HCT116 (cell line): ENCODE data around the gene SLC66A1. TPM values are rescaled to one million over a fixed set of nuclear protein-coding genes. Genes with fewer than 3 reads are reported as not detected.

Experiments
- ATAC-seq: fragments of 200-7000 bp; cut with Tn5 transposase; 2 replicates; pipeline ENCODE4 v1.9.1; 2020; ENCODE audit warnings: mild to moderate bottlenecking, moderate library complexity
- BruUV-seq: library from RNA; stranded (reverse); fragments of 400-500 nt; replicated peaks from 2 replicates; lab custom pipeline; 2021; lab: Mats Ljungman, UMichigan
- CTCF ChIA-PET: fragments of 300-600 bp; sonication (Branson Sonifier 250); formaldehyde crosslinking; loops from one replicate; lab custom pipeline; 2021; ENCODE audit warnings: antibody characterized with exemption; lab: Charles Lee
- POLR2A ChIA-PET: fragments of 300-600, 350-600 bp; sonication (Branson Sonifier 250); formaldehyde crosslinking; loops from one replicate; lab custom pipeline; 2021; ENCODE audit warnings: antibody characterized with exemption; lab: Charles Lee
- RAD21 ChIA-PET, 2 experiments: fragments of 300-600 bp; sonication (Branson Sonifier 250); formaldehyde crosslinking; loops; one replicate each; lab custom pipeline; 2023; ENCODE audit warnings: low total read pairs in 2 of 2; ENCODE audit not compliant: uncharacterized antibody in 2 of 2, unreplicated experiment in 2 of 2, low non-redundant PET in 1 of 2; lab: Charles Lee
- DNase-seq: peaks from one replicate; pipeline ENCODE4 v3.0.0-alpha.2; 2010; ENCODE audit warnings: low read depth, low spot score
- H2AFZ ChIP-seq: fragments of 200-600 bp; shearing (Covaris generic), sonication (generic); 2 replicates; pipeline ENCODE4 v1.6.1; 2017; ENCODE audit warnings: low read depth, mixed run types, mixed read lengths, antibody characterized with exemption, low read length; ENCODE audit not compliant: poor library complexity, severe bottlenecking
- H3K27ac ChIP-seq: 2 replicates; pipeline ENCODE4 v1.5.1; 2012; ENCODE audit warnings: low read depth, low read length
- H3K27me3 ChIP-seq: fragments of 200-600 bp; sonication (generic); 2 replicates; pipeline ENCODE4 v1.6.1; 2016; ENCODE audit warnings: mixed run types, low read length, mixed read lengths; ENCODE audit not compliant: insufficient read depth
- H3K36me3 ChIP-seq, 2 experiments: fragments of 200-500 bp in 1 of 2; fragments of 200-600 bp in 1 of 2; sonication (Bioruptor generic) in 1 of 2; sonication (generic) in 1 of 2; 2 replicates each; pipeline versions ENCODE4 v1.5.1 to v1.6.1; 2014 to 2016; ENCODE audit warnings: low read length in 2 of 2, inconsistent platforms in 1 of 2, mixed read lengths in 1 of 2, mixed run types in 1 of 2; ENCODE audit not compliant: insufficient read depth in 2 of 2, control insufficient read depth in 1 of 2
- H3K4me1 ChIP-seq, 2 experiments: fragments of 200-600 bp in 1 of 2; sonication (generic) in 1 of 2; 2 replicates each; pipeline versions ENCODE4 v1.5.1 to v1.6.1; 2012 to 2017; ENCODE audit warnings: low read length in 2 of 2, inconsistent platforms in 1 of 2, mild to moderate bottlenecking in 1 of 2, mixed read lengths in 1 of 2, mixed run types in 1 of 2, moderate library complexity in 1 of 2; ENCODE audit not compliant: insufficient read depth in 2 of 2, control insufficient read depth in 1 of 2
- H3K4me2 ChIP-seq: fragments of 200-600 bp; sonication (generic); 2 replicates; pipeline ENCODE4 v1.6.1; 2017; ENCODE audit warnings: mixed run types, low read length, mixed read lengths
- H3K4me3 ChIP-seq, 2 experiments: fragments of 200-600 bp in 1 of 2; sonication (generic) in 1 of 2; replicated peaks in 1 of 2; 2 replicates each; pipeline ENCODE4 v1.5.1; 2011 to 2016; ENCODE audit warnings: low read length in 2 of 2, control low read depth in 1 of 2, low read depth in 1 of 2, mild to moderate bottlenecking in 1 of 2, mixed read lengths in 1 of 2, mixed run types in 1 of 2
- H3K79me2 ChIP-seq: fragments of 200-600 bp; sonication (generic); 2 replicates; pipeline ENCODE4 v1.6.1; 2017; ENCODE audit warnings: mild to moderate bottlenecking, mixed run types, low read length, moderate library complexity, mixed read lengths; ENCODE audit not compliant: insufficient read depth
- H3K9ac ChIP-seq: fragments of 200-600 bp; sonication (generic); 2 replicates; pipeline ENCODE4 v1.6.1; 2016; ENCODE audit warnings: low read length, mixed read lengths
- H3K9me2 ChIP-seq: fragments of 200-600 bp; sonication (generic), shearing (Covaris generic); 2 replicates; pipeline ENCODE4 v1.6.1; 2017; ENCODE audit warnings: mixed run types, mild to moderate bottlenecking, moderate library complexity; ENCODE audit not compliant: insufficient read depth
- H3K9me3 ChIP-seq, 2 experiments: fragments of 200-500 bp in 1 of 2; fragments of 200-600 bp in 1 of 2; sonication (Bioruptor generic) in 1 of 2; sonication (generic) in 1 of 2; 2 replicates each; pipeline ENCODE4 v1.6.1; 2014 to 2017; ENCODE audit warnings: low read length in 2 of 2, mixed read lengths in 2 of 2, inconsistent platforms in 1 of 2, low read depth in 1 of 2, mild to moderate bottlenecking in 1 of 2, mixed run types in 1 of 2, moderate library complexity in 1 of 2; ENCODE audit not compliant: control insufficient read depth in 1 of 2, insufficient read depth in 1 of 2
- H4K20me1 ChIP-seq: fragments of 200-600 bp; sonication (generic), shearing (Covaris generic); 2 replicates; pipeline ENCODE4 v1.6.1; 2017; ENCODE audit warnings: mixed run types, mild to moderate bottlenecking, moderate library complexity; ENCODE audit not compliant: insufficient read depth
- CTCF ChIP-seq, 3 experiments: fragments of 200-600 bp in 1 of 3; sonication (generic) in 1 of 3; IDR thresholded peaks in 2 of 3; conservative IDR thresholded peaks in 1 of 3; 2 replicates each; pipeline ENCODE4 v1.5.1; 2012 to 2017; ENCODE audit warnings: low read depth in 2 of 3, low read length in 2 of 3, antibody characterized with exemption in 1 of 3, borderline replicate concordance in 1 of 3, control low read depth in 1 of 3, mild to moderate bottlenecking in 1 of 3, mixed read lengths in 1 of 3, mixed run types in 1 of 3, moderate library complexity in 1 of 3; ENCODE audit not compliant: insufficient read depth in 1 of 3
- EZH2 ChIP-seq: fragments of 200-600 bp; sonication (generic); IDR thresholded peaks from 2 replicates; pipeline ENCODE4 v1.6.1; 2017; ENCODE audit warnings: antibody characterized with exemption, mixed run types
- EZH2phosphoT487 ChIP-seq: fragments of 200-600 bp; IDR thresholded peaks from 2 replicates; pipeline ENCODE4 v1.6.1; 2018; ENCODE audit warnings: antibody characterized with exemption, borderline replicate concordance
- FOSL1 ChIP-seq: IDR thresholded peaks from 2 replicates; pipeline ENCODE4 v1.6.1; 2012; ENCODE audit warnings: low read depth
- SIN3A ChIP-seq: IDR thresholded peaks from 2 replicates; pipeline ENCODE4 v1.6.1; 2012; ENCODE audit warnings: low read depth
- SP1 ChIP-seq: IDR thresholded peaks from 2 replicates; pipeline ENCODE4 v1.6.1; 2012; ENCODE audit warnings: low read depth
- YY1 ChIP-seq: IDR thresholded peaks from 2 replicates; pipeline ENCODE4 v1.6.1; 2011; ENCODE audit warnings: low read length, low read depth, moderate library complexity, mild to moderate bottlenecking; ENCODE audit not compliant: insufficient replicate concordance; ENCODE audit errors: extremely low read depth
- ZFX ChIP-seq: fragments of 450-650 bp; IDR thresholded peaks from 2 replicates; pipeline ENCODE4 v1.6.1; 2017
- ZNF274 ChIP-seq: fragments of 200-500 bp; sonication (Bioruptor generic); IDR thresholded peaks from 2 replicates; pipeline ENCODE4 v1.6.1; 2014; ENCODE audit warnings: mild to moderate bottlenecking, low read depth, low read length, inconsistent platforms
- intact Hi-C: fragments of 100-400 bp; cut with micrococcal nuclease; formaldehyde crosslinking; loops from 2 replicates; pipeline ENCODE4 v1.10.0; 2022
- total RNA-seq: library from RNA; stranded (reverse); gene quantifications from one replicate; pipeline ENCODE4 v1.2.1, GENCODE V29; 2021; ENCODE audit not compliant: unreplicated experiment
- TF ChIP-seq, protein P1 (sequence below): IDR thresholded peaks from 2 replicates; pipeline ENCODE4 v1.6.1; 2012

The SLC66A1 gene
- total RNA-seq, 1 experiment from 2014 or later: 11.1 TPM

DNA sequence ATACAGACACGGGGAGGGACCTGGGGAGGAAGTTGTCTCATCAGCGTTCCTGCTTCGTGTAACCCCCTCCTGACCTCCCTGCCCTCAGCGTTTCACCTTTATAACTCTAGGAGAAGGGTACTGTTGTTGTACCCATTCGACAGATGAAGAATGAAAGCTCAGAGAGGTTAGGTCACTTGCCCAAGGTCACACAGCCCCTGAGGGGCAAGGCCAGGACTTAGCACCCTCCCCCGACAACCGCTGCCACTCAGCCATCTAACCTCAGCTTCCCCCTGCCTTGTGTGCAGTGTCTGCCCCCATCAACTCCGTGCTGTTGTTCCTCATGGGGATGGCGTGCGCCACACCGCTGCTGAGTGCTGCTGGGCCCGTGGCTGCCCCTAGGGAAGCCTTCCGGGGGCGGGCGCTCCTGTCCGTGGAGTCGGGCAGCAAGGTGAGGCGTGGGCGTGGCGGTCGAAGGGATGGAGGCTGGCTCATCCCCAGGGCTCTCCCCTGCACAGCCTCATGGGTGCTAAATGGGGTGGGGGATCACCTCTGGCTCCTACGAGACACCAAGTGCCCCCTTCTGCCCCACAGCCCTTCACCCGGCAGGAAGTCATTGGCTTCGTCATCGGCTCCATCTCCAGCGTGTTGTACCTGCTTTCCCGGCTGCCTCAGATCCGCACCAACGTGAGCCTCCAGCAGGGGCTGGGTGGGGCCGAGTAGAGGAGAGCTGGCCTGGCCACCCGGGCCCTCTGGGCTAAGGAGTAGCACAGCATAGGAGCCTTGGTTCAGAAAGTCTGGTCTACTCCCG, 14.0 kb downstream of the SLC66A1 start:
- no peak overlapping the region for H3K4me3 ChIP-seq
- no peaks in the 10 kb centered on the region for H3K9me2 ChIP-seq
- H3K9me3 ChIP-seq: no peaks in the 10 kb centered on the region
- intact Hi-C loops: no loop called here
- no peak overlapping the region for H3K27ac ChIP-seq
- H3K4me1 ChIP-seq: no peaks in the 10 kb centered on the region
- H3K9ac ChIP-seq: no peak overlapping the region
- no peaks in the 10 kb centered on the region for H3K27me3 ChIP-seq
- no TSS peak for BruUV-seq
- ATAC-seq (peak; percentile 55; the same call in 1 of the 2 replicates), DNase-seq (no peak)
- H3K36me3 ChIP-seq: no peaks in the 10 kb centered on the region; a peak in 1 of 4 replicates
- no peak overlapping the region for H2AFZ ChIP-seq
- ChIA-PET CTCF (no interaction called here), RAD21 (no interaction called here), POLR2A (no interaction called here)
- H3K79me2 ChIP-seq: no peaks in the 10 kb centered on the region
- TF ChIP-seq CTCF (IDR thresholded peaks at IDR 0.05 in 2 of 3, conservative IDR thresholded peaks at IDR 0.05 in 1 of 3; ENCODE audit: borderline replicate concordance in 1 of 3, insufficient read depth in 1 of 3, low read depth in 2 of 3, low read length in 2 of 3) (0 out of 6 replicates have a peak, but pooled peaks of 1 of the 3 experiments have one; percentile 15), YY1 (no peak)
- no peaks in the 10 kb centered on the region for H4K20me1 ChIP-seq
- no peak overlapping the region for H3K4me2 ChIP-seq

GRCh38 chr1:19326748-19327065, 14.6 kb downstream of the SLC66A1 start:
- H3K4me2 ChIP-seq: no peak overlapping the region
- no peaks in the 10 kb centered on the region for H3K27me3 ChIP-seq
- ChIA-PET POLR2A (no interaction called here), RAD21 (no interaction called here), CTCF (no interaction called here)
- H2AFZ ChIP-seq: no peak overlapping the region
- H3K79me2 ChIP-seq: no peaks in the 10 kb centered on the region
- H3K9me3 ChIP-seq: no peaks in the 10 kb centered on the region
- BruUV-seq: no TSS peak
- no peak for ATAC-seq
- no peak for DNase-seq
- H3K36me3 ChIP-seq: no peaks in the 10 kb centered on the region; a peak in 1 of 4 replicates
- no peak overlapping the region for H3K4me3 ChIP-seq
- H3K4me1 ChIP-seq: no peaks in the 10 kb centered on the region
- no peaks in the 10 kb centered on the region for H4K20me1 ChIP-seq
- no peaks in the 10 kb centered on the region for H3K9me2 ChIP-seq
- H3K9ac ChIP-seq: no peak overlapping the region
- intact Hi-C loops: no loop called here
- no peak overlapping the region for H3K27ac ChIP-seq
- no peak for TF ChIP-seq YY1
- no peak for TF ChIP-seq CTCF (IDR thresholded peaks at IDR 0.05 in 2 of 3, conservative IDR thresholded peaks at IDR 0.05 in 1 of 3; ENCODE audit: borderline replicate concordance in 1 of 3, insufficient read depth in 1 of 3, low read depth in 2 of 3, low read length in 2 of 3)
- TF ChIP-seq EZH2phosphoT487: no peak
- no peak for TF ChIP-seq EZH2
- no peak for TF ChIP-seq SP1
- TF ChIP-seq ZNF274: no peak
- no peak for TF ChIP-seq SIN3A
- no peak for TF ChIP-seq FOSL1
- TF ChIP-seq, protein P1, sequence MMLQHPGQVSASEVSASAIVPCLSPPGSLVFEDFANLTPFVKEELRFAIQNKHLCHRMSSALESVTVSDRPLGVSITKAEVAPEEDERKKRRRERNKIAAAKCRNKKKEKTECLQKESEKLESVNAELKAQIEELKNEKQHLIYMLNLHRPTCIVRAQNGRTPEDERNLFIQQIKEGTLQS: no peak
- TF ChIP-seq ZFX: no peak
